Keratinocyte (primary cell): Measurements from ENCODE around the gene LPAR3. TPM values are rescaled to one million over a fixed set of nuclear protein-coding genes. Genes with fewer than 3 reads are reported as not detected.

Experiments
- DNase-seq: peaks from one replicate; pipeline ENCODE4 v3.0.0-alpha.2; 2011; ENCODE audit warnings: low read depth, missing footprints, low spot score
- FAIRE-seq: peaks from 2 replicates; lab custom pipeline; 2011; peaks lifted over from hg19 to GRCh38; lab: Jason Lieb, UNC
- H2AFZ ChIP-seq: 2 replicates; pipeline ENCODE4 v1.6.0; 2012; ENCODE audit warnings: low read length, control low read depth, inconsistent platforms; ENCODE audit not compliant: control insufficient read depth
- H3K27ac ChIP-seq: 2 replicates; pipeline ENCODE4 v1.5.1; 2011; ENCODE audit warnings: low read length; ENCODE audit not compliant: control insufficient read depth, insufficient read depth
- H3K27me3 ChIP-seq: 3 replicates; pipeline ENCODE4 v1.6.0; 2011; ENCODE audit warnings: low read length; ENCODE audit not compliant: control insufficient read depth, insufficient read depth; ENCODE audit errors: extremely low read depth
- H3K36me3 ChIP-seq, 2 experiments: 2 replicates in 1 of 2; 3 replicates in 1 of 2; pipeline ENCODE4 v1.5.1; 2011; ENCODE audit warnings: low read length in 2 of 2, mild to moderate bottlenecking in 1 of 2; ENCODE audit not compliant: control insufficient read depth in 2 of 2, insufficient read depth in 2 of 2; ENCODE audit errors: extremely low read depth in 1 of 2
- H3K4me1 ChIP-seq: 3 replicates; pipeline ENCODE4 v1.5.1; 2011; ENCODE audit warnings: low read length; ENCODE audit not compliant: control insufficient read depth, insufficient read depth; ENCODE audit errors: extremely low read depth
- H3K4me2 ChIP-seq: 3 replicates; pipeline ENCODE4 v1.6.0; 2011; ENCODE audit warnings: low read depth, low read length; ENCODE audit not compliant: control insufficient read depth, insufficient read depth; ENCODE audit errors: extremely low read depth
- H3K4me3 ChIP-seq, 3 experiments: fragments of 200-600 bp in 1 of 3; sonication (generic) in 1 of 3; 2 replicates in 2 of 3; 3 replicates in 1 of 3; pipeline ENCODE4 v1.5.1; 2011 to 2016; ENCODE audit warnings: low read length in 3 of 3, mild to moderate bottlenecking in 3 of 3, control low read depth in 2 of 3, inconsistent platforms in 1 of 3, low read depth in 1 of 3, mixed read lengths in 1 of 3, mixed run types in 1 of 3, moderate library complexity in 1 of 3; ENCODE audit not compliant: control insufficient read depth in 2 of 3, insufficient read depth in 2 of 3; ENCODE audit errors: extremely low read depth in 1 of 3
- H3K79me2 ChIP-seq: 2 replicates; pipeline ENCODE4 v1.6.0; 2012; ENCODE audit warnings: low read length; ENCODE audit not compliant: control insufficient read depth, insufficient read depth
- H3K9ac ChIP-seq: 3 replicates; pipeline ENCODE4 v1.6.0; 2011; ENCODE audit warnings: low read length; ENCODE audit not compliant: control insufficient read depth, insufficient read depth; ENCODE audit errors: extremely low read depth
- H3K9me1 ChIP-seq: 3 replicates; pipeline ENCODE4 v1.6.0; 2011; ENCODE audit warnings: low read length; ENCODE audit not compliant: control insufficient read depth, insufficient read depth; ENCODE audit errors: extremely low read depth
- H3K9me3 ChIP-seq: 2 replicates; pipeline ENCODE4 v1.5.1; 2012; ENCODE audit warnings: low read depth, low read length; ENCODE audit not compliant: control insufficient read depth
- H4K20me1 ChIP-seq: 3 replicates; pipeline ENCODE4 v1.6.0; 2011; ENCODE audit warnings: low read length; ENCODE audit not compliant: control insufficient read depth, insufficient read depth; ENCODE audit errors: extremely low read depth
- CTCF ChIP-seq, 3 experiments: IDR thresholded peaks in 1 of 3; conservative IDR thresholded peaks in 1 of 3; optimal IDR thresholded peaks in 1 of 3; 2 replicates in 2 of 3; 3 replicates in 1 of 3; pipeline versions ENCODE3 to v1.5.1; 2011; ENCODE audit warnings: low read length in 3 of 3, mild to moderate bottlenecking in 3 of 3, moderate library complexity in 2 of 3, control low read depth in 1 of 3, inconsistent platforms in 1 of 3; ENCODE audit not compliant: insufficient read depth in 2 of 3; ENCODE audit errors: extremely low read depth in 1 of 3
- EZH2 ChIP-seq: IDR thresholded peaks from one replicate; pipeline ENCODE4 v1.6.1; 2012; ENCODE audit warnings: inconsistent platforms, mild to moderate bottlenecking, low read length, moderate library complexity
- dilution Hi-C: fragments of 300-500 bp; cut with MboI; formaldehyde crosslinking; loops from one replicate; pipeline ENCODE4 v1.7.0; 2020; ENCODE audit warnings: low sequenced_read_pairs; ENCODE audit not compliant: extremely low pct_ligation_motif_present
- polyA plus RNA-seq, 5 experiments: library from polyadenylated mRNA; depleted of rRNA in 3 of 5; stranded (reverse) in 3 of 5; stranded (forward) in 1 of 5; unstranded in 1 of 5; fragments of >200 nt; gene quantifications; 1 replicate in 1 of 5; 2 replicates in 3 of 5; 3 replicates in 1 of 5; pipeline versions ENCODE4 v1.2.1 to v1.2.3, GENCODE V29; 2011 to 2012; ENCODE audit warnings: missing spikeins in 2 of 5, low read depth in 1 of 5, low replicate concordance in 1 of 5

LPAR3 gene
- polyA plus RNA-seq, 1 donor (not counting 4 experiments of a cell fraction or from before 2014, with no cell fraction given): 42.1 TPM

- FAIRE-seq (no peak), DNase-seq (no peak)
- dilution Hi-C loops: no loop called here
- no peak overlapping the region for H2AFZ ChIP-seq
- H3K9me3 ChIP-seq: no peaks in the 10 kb centered on the region
- H3K4me2 ChIP-seq: no peak overlapping the region
- H3K9ac ChIP-seq: no peak overlapping the region
- H3K27me3 ChIP-seq: no peaks in the 10 kb centered on the region
- no peaks in the 10 kb centered on the region for H4K20me1 ChIP-seq
- no peak overlapping the region for H3K4me3 ChIP-seq
- no peaks in the 10 kb centered on the region for H3K9me1 ChIP-seq
- H3K4me1 ChIP-seq: no peaks in the 10 kb centered on the region
- peaks cover 0 to 6% of the 10 kb centered on the region in 2 experiments for H3K36me3 ChIP-seq
- no peak overlapping the region for H3K27ac ChIP-seq
- TF ChIP-seq CTCF (optimal IDR thresholded peaks at IDR 0.05 in 1 of 3, IDR thresholded peaks at IDR 0.05 in 1 of 3, conservative IDR thresholded peaks at IDR 0.05 in 1 of 3; ENCODE audit: extremely low read depth in 1 of 3, insufficient read depth in 2 of 3, low read length in 3 of 3) (no peak), EZH2 (no peak)
- peaks cover 37% of the 10 kb centered on the region for H3K79me2 ChIP-seq
These were observed 19.6 kb downstream of the LPAR3 start for GRCh38 chr1:84873366-84873765.

GRCh38 chr1:84872696-84873355, 20.2 kb downstream of the LPAR3 start:
- H3K4me1 ChIP-seq: no peaks in the 10 kb centered on the region
- FAIRE-seq (no peak), DNase-seq (no peak)
- H3K9ac ChIP-seq: no peak overlapping the region
- no peak overlapping the region for H3K27ac ChIP-seq
- peaks cover 0 to 6% of the 10 kb centered on the region in 2 experiments for H3K36me3 ChIP-seq
- no peaks in the 10 kb centered on the region for H3K27me3 ChIP-seq
- no peak overlapping the region for H2AFZ ChIP-seq
- no peak overlapping the region for H3K4me2 ChIP-seq
- H3K79me2 ChIP-seq: peaks cover 37% of the 10 kb centered on the region
- H4K20me1 ChIP-seq: no peaks in the 10 kb centered on the region
- no peaks in the 10 kb centered on the region for H3K9me3 ChIP-seq
- dilution Hi-C loops: no loop called here
- no peak for TF ChIP-seq CTCF (optimal IDR thresholded peaks at IDR 0.05 in 1 of 3, IDR thresholded peaks at IDR 0.05 in 1 of 3, conservative IDR thresholded peaks at IDR 0.05 in 1 of 3; ENCODE audit: extremely low read depth in 1 of 3, insufficient read depth in 2 of 3, low read length in 3 of 3)
- TF ChIP-seq EZH2: no peak
- H3K4me3 ChIP-seq: no peak overlapping the region
- no peaks in the 10 kb centered on the region for H3K9me1 ChIP-seq
